Progenitor cell of endocrine pancreas (in vitro differentiated cells): ENCODE results near the gene NUDT16L1. TPM values are rescaled to one million over a fixed set of nuclear protein-coding genes. Genes with fewer than 3 reads are reported as not detected.

ENCODE experiments used
- DNase-seq: peaks from one replicate; pipeline ENCODE4 v3.0.0; 2021; ENCODE audit warnings: low spot score; ENCODE audit not compliant: unreplicated experiment
- H3K27ac Mint-ChIP-seq: 2 replicates; pipeline ENCODE4 v1.8.0; 2021; ENCODE audit warnings: mild to moderate bottlenecking, moderate library complexity, mixed read lengths
- H3K27me3 Mint-ChIP-seq: 2 replicates; pipeline ENCODE4 v1.8.0; 2021; ENCODE audit warnings: mixed read lengths
- H3K36me3 Mint-ChIP-seq: 2 replicates; pipeline ENCODE4 v1.8.0; 2022; ENCODE audit warnings: mixed read lengths; ENCODE audit not compliant: insufficient read depth
- H3K4me1 Mint-ChIP-seq: 2 replicates; pipeline ENCODE4 v1.8.0; 2021; ENCODE audit warnings: low read depth, mixed read lengths
- H3K4me3 Mint-ChIP-seq: 2 replicates; pipeline ENCODE4 v1.8.0; 2021; ENCODE audit warnings: low read depth, mild to moderate bottlenecking, moderate library complexity, mixed read lengths
- H3K9me3 Mint-ChIP-seq: 2 replicates; pipeline ENCODE4 v1.8.0; 2021; ENCODE audit warnings: low read depth, mixed read lengths
- total RNA-seq: library from RNA; stranded (reverse); gene quantifications from 2 replicates; pipeline ENCODE4 v1.2.1, GENCODE V29; 2021
- TF ChIP-seq, protein P1 (sequence below): fragments of 200-600 bp; sonication (generic); IDR thresholded peaks from one replicate; pipeline ENCODE4 v1.5.0; 2021; ENCODE audit warnings: antibody characterized with exemption, mild to moderate bottlenecking; ENCODE audit not compliant: unreplicated experiment

The NUDT16L1 gene
- total RNA-seq, 1 donor from 2014 or later, result 41.8 TPM

DNA sequence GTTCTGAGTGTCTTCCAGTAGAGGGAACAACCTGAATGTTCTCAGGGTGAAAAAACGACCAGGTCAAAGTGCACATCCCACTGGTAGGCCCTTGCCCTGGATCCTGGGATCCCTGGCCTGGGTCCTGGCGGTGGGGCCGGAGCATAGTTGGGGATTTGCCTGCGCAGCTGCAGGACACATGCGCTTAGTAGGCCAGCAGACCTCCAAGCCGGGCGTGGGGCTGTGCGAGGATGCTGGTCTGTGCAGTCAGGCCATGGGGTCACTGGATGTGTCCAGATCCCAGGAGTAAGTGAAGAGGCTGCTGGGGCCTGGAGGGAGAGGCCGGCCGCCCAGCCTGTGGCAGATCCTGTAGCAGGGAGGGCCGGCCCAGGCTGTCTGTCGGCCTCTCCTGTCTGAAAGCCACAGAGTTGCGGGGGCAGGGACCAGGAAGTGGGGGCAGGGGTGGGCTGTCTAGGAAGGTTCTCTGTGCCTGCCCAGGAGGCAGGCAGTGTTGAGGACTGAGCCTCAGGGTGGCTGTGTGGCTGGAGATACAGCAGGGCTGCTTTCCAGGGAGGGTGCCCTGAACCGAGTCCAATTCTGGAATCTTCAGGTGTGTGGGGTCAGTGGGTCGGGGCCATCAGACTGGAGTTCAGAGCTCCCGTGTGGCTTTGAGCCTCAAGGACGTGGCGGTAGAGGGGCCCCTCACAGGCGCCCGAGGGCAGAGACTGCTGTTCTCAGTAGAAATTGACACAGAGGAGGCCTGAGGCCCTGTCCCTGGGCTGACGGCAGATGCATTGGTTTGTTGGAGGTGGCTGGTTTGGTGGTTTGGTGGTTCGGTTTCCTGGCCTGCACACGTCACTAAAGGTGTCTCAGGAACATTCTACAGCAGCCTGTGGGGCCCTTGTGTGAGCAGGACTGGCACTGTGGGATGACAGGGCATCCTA is 17.2 kb upstream of the NUDT16L1 start:
- Mint-ChIP-seq H3K9me3 (no peaks in the 10 kb centered on the region), H3K27me3 (no peaks in the 10 kb centered on the region), H3K4me3 (no peak overlapping the region), H3K36me3 (peaks cover 1% of the 10 kb centered on the region), H3K4me1 (no peaks in the 10 kb centered on the region), H3K27ac (no peak overlapping the region)
- TF ChIP-seq, protein P1, sequence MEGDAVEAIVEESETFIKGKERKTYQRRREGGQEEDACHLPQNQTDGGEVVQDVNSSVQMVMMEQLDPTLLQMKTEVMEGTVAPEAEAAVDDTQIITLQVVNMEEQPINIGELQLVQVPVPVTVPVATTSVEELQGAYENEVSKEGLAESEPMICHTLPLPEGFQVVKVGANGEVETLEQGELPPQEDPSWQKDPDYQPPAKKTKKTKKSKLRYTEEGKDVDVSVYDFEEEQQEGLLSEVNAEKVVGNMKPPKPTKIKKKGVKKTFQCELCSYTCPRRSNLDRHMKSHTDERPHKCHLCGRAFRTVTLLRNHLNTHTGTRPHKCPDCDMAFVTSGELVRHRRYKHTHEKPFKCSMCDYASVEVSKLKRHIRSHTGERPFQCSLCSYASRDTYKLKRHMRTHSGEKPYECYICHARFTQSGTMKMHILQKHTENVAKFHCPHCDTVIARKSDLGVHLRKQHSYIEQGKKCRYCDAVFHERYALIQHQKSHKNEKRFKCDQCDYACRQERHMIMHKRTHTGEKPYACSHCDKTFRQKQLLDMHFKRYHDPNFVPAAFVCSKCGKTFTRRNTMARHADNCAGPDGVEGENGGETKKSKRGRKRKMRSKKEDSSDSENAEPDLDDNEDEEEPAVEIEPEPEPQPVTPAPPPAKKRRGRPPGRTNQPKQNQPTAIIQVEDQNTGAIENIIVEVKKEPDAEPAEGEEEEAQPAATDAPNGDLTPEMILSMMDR, result no peak
- no peak for DNase-seq

DNA sequence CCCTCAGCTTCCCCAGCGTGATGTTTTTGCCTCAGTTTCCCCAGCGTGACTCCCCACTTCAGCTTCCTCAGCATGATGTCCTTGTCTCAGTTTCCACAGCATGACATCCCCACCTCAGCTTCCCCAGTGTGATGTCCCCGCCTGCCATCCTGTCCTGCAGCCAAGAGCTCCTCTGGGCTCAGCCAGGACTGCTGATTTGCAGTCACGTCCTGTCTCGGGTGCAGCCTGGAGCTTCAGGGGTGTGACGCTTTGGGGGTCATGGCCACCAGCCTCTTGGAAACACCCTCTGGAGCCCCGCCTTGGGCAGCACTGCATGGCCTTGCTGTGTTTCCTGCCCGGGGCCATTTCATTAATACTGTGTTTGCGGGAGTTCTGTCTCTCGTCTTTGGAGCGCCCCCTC is 16.5 kb upstream of the NUDT16L1 start:
- Mint-ChIP-seq H3K4me3 (no peak overlapping the region), H3K4me1 (no peaks in the 10 kb centered on the region), H3K27me3 (no peaks in the 10 kb centered on the region), H3K9me3 (no peaks in the 10 kb centered on the region), H3K36me3 (peaks cover 3% of the 10 kb centered on the region), H3K27ac (no peak overlapping the region)
- no peak for DNase-seq
- TF ChIP-seq, protein P1, result no peak

DNA sequence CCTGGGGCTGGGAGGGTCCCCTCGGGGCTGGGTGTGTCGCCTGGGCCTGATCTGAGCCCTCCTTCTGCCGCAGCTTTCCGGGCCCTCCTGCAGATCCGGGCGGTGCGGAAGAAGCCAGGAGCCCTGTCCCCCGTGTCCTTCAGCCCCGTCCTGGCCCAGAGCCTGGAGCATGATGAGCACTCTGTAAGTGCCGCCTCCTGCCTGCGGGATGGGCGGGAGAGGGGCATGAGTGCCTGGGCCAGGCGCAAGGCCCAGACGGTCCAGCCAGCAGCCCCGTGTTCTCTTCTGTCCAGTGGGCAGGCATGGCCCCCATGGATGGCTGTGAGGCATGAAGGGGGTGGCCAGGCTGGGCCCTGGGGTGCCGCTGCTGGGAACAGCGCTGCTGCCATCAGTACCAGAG is 16.0 kb upstream of the NUDT16L1 start:
- Mint-ChIP-seq H3K4me3 (no peak overlapping the region), H3K9me3 (no peaks in the 10 kb centered on the region), H3K36me3 (peaks cover 2% of the 10 kb centered on the region), H3K27ac (no peak overlapping the region), H3K27me3 (no peaks in the 10 kb centered on the region), H3K4me1 (no peaks in the 10 kb centered on the region)
- TF ChIP-seq, protein P1, result no peak
- DNase-seq, result no peak

DNA sequence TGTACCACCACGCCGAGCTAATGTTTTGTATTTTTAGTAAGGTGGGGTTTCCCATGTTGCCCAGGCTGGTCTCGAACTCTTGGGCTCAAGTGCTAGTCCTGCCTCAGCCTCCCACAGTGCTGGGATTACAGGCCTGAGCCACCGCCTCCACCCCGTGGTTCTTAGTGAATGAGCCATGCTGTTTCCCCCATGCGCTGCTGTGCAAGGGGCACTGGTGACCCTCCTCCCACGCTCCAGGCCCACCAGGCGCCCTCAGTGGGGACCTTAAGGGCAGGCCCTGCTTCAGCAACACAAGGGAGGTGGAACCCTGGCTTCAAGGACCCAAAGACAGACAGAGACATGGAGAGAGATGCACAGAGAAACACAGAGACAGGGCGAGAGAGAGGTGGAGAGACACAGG is 15.4 kb upstream of the NUDT16L1 start:
- DNase-seq, result no peak
- no peaks in the 10 kb centered on the region for H3K9me3 Mint-ChIP-seq
- H3K4me3 Mint-ChIP-seq, result no peak overlapping the region
- TF ChIP-seq, protein P1, result no peak
- peaks cover 2% of the 10 kb centered on the region for H3K36me3 Mint-ChIP-seq
- H3K4me1 Mint-ChIP-seq, result no peaks in the 10 kb centered on the region
- no peak overlapping the region for H3K27ac Mint-ChIP-seq
- no peaks in the 10 kb centered on the region for H3K27me3 Mint-ChIP-seq

DNA sequence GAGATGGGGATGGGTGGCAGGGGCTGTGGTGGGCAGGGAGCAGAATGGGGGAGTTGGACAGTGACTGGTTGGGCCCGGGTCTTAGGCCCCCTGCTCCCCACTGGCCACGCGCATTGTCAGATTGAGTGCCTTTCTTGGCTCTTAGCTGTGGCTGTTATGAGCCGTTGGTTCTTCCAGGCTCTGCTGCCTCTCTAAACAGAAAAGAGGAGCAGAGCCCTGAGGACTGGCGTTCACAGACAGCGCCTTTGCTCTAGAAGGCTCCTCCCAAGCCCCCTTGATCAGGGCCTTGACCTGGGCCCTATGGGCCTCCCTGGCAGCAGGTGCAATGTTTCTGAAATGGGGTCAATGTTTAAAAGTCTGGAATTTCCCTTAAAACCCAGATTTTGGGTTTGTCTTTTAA is 14.8 kb upstream of the NUDT16L1 start:
- H3K9me3 Mint-ChIP-seq, result no peaks in the 10 kb centered on the region
- TF ChIP-seq, protein P1, result no peak
- no peak overlapping the region for H3K4me3 Mint-ChIP-seq
- no peaks in the 10 kb centered on the region for H3K4me1 Mint-ChIP-seq
- no peak for DNase-seq
- H3K27me3 Mint-ChIP-seq, result no peaks in the 10 kb centered on the region
- no peak overlapping the region for H3K27ac Mint-ChIP-seq
- H3K36me3 Mint-ChIP-seq, result peaks cover 3% of the 10 kb centered on the region
